Fibroblast of mammary gland (primary cell): ENCODE results near the gene ARHGEF10L.

Source experiments
- DNase-seq: peaks from one replicate; pipeline ENCODE4 v3.0.0-alpha.2; 2010; ENCODE audit warnings: low read depth
- H3K4me3 ChIP-seq: 2 replicates; pipeline ENCODE4 v1.5.1; 2011; ENCODE audit warnings: low read depth, mild to moderate bottlenecking, low read length, moderate library complexity; ENCODE audit not compliant: control insufficient read depth
- CTCF ChIP-seq: conservative IDR thresholded peaks from 2 replicates; pipeline ENCODE4 v1.5.1; 2011; ENCODE audit warnings: low read depth, low read length, inconsistent platforms; ENCODE audit not compliant: control insufficient read depth, insufficient read depth

Gene ARHGEF10L

GRCh38 chr1:17725084-17725719 lies 185.7 kb downstream of the ARHGEF10L start:
- no peak for DNase-seq
- H3K4me3 ChIP-seq: no peak overlapping the region
- no peak for TF ChIP-seq CTCF

- TF ChIP-seq CTCF: no peak
- no peak for DNase-seq
- H3K4me3 ChIP-seq: no peak overlapping the region
Observed at GRCh38 chr1:17725811-17726582, 186.5 kb downstream of the ARHGEF10L start.

DNA sequence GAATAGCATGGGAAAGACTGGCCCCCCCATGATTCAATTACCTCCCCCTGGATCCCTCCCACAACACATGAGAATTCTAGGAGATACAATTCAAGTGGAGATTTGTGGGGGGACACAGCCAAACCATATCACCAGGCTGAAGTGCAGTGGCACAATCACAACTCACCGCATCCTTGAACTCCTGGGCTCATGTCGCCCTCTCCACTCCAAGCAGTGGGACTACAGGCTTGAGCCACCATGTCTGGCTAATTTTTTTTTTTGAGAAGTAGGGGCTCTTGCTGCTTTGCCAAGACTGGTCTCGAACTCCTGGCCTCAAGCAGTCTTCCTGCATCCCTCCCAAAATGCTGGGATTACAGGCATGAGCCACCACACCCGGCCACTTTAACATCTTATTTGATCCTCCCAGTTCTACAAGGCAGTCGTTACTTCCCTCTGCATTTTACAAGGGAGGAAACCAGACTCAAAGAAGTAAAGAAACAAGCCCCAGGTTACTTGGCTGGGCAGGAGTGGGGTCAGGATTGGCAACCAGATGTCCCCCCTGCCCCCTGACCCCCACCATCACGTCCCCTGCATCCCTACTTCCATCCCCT lies 188.7 kb downstream of the ARHGEF10L start:
- no peak for TF ChIP-seq CTCF
- no peak for DNase-seq
- H3K4me3 ChIP-seq: no peak overlapping the region

DNA sequence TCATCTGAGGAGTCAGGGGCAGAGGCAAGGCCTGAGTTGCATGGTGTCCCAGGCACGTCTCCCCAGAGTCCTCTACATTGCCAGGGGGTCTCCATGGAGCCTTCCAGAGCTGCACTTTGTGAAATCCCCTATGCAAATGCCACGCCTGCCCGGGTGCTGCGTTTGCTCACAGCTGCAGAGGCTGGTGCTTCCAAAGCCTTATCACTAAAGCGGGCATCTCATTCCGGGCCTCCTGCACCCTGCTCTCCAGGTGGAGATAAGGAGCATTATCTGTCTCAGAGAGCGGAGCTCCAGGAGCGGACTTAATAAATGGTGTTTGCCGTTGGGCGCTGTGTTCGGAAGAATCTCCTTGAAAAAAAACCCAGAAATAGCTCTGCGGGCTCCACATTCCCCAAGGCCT lies 189.8 kb downstream of the ARHGEF10L start:
- no peak overlapping the region for H3K4me3 ChIP-seq
- TF ChIP-seq CTCF: no peak
- DNase-seq: no peak

DNA sequence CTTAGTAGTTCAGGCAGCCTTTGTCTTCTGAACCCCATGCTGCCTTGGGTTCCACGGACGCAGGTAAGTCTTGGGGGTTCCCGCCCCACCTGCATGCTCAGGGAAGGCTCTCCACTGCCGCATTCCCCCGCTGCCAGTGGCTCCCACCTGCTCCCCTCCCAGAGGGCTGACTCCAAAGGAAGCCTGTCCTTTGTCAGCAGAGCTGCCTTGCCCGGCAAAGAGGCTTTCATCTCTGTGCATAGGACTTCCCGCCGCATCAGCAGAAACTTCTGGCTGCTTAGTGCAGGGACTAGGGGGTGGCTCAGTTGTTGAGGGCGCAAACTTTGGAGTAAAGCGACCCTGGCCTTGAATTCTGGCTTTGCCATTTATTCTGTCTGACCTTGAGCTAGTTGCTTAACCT lies 190.4 kb downstream of the ARHGEF10L start:
- H3K4me3 ChIP-seq: no peak overlapping the region
- DNase-seq: no peak
- no peak for TF ChIP-seq CTCF

DNA sequence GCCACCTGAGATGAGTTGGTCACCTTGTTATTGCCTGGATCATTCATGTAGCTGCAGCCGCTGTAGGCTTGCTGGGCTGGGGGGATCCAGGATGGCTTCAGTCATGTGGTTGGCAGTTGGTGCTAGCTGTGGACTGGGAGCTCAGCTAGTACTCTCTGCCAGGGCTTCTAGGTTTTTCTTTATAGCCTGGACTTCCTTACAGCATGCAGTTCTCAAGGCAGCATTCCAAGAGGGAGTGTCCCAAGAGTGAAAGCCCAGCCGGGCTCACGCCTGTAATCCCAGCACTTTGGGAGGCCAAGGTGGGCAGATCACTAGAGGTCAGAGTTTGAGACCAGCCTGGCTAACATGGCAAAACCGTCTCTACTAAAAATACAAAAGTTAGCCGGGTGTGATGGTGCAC lies 192.0 kb downstream of the ARHGEF10L start:
- no peak for DNase-seq
- H3K4me3 ChIP-seq: no peak overlapping the region
- no peak for TF ChIP-seq CTCF
